ENCODE data around the gene RPRD2. TPM values are rescaled to one million over a fixed set of nuclear protein-coding genes. Genes with fewer than 3 reads are reported as not detected.

The RPRD2 gene
- polyA plus RNA-seq, 1 donor from 2014 or later = 8.6 TPM

DNA sequence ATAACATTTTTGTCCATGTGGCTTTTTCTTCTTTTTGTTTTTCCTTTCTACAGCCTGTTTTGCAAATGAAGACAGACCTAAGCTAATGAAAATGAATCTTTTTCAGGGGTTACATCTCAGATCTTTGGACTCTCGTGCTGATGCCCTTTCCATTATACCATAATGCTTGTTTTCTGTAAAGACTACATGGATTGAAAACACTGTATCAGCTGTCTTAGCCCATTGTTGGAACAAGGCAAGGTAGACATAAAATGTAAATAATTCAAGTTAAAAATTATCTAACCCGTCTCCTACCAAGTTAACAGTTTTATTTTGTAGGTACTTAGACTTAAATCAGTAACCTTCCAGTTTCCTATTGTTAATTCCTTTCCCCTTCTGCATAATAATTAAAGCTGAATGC lies 44.9 kb downstream of the RPRD2 start:
- Histone ChIP-seq H3K36me3 (ENCODE audit: insufficient read depth, low read length) (no peaks in the 10 kb centered on the region), H3K79me2 (replicated peaks; ENCODE audit: insufficient read depth, low read length) (peaks cover 59% of the 10 kb centered on the region), H3K9me3 (ENCODE audit: low read length) (no peaks in the 10 kb centered on the region), H3K9ac (ENCODE audit: low read length) (no peak overlapping the region), H3K27ac (ENCODE audit: low read length) (no peak overlapping the region), H3K4me3 (ENCODE audit: low read length) (no peak overlapping the region), H2AFZ (ENCODE audit: low read depth, low read length) (no peak overlapping the region), H3K27me3 (ENCODE audit: insufficient read depth, low read depth, low read length) (no peaks in the 10 kb centered on the region), H3K4me2 (ENCODE audit: low read length) (no peak overlapping the region), H3K9me2 (ENCODE audit: insufficient read depth, low read length) (no peaks in the 10 kb centered on the region), H3F3A (ENCODE audit: insufficient read depth, low read length, poor library complexity, severe bottlenecking) (no peaks in the 10 kb centered on the region), H4K20me1 (ENCODE audit: insufficient read depth) (no peaks in the 10 kb centered on the region)
- no peak for TF ChIP-seq CTCF (IDR thresholded peaks at IDR 0.05; ENCODE audit: poor library complexity, severe bottlenecking)
- TF ChIP-seq EP300 (conservative IDR thresholded peaks at IDR 0.05; ENCODE audit: poor library complexity, severe bottlenecking) = no peak
- TF ChIP-seq EZH2 (IDR thresholded peaks at IDR 0.05; ENCODE audit: borderline replicate concordance, insufficient read depth, low read length, poor library complexity, severe bottlenecking) = no peak
- TF ChIP-seq, protein P1, sequence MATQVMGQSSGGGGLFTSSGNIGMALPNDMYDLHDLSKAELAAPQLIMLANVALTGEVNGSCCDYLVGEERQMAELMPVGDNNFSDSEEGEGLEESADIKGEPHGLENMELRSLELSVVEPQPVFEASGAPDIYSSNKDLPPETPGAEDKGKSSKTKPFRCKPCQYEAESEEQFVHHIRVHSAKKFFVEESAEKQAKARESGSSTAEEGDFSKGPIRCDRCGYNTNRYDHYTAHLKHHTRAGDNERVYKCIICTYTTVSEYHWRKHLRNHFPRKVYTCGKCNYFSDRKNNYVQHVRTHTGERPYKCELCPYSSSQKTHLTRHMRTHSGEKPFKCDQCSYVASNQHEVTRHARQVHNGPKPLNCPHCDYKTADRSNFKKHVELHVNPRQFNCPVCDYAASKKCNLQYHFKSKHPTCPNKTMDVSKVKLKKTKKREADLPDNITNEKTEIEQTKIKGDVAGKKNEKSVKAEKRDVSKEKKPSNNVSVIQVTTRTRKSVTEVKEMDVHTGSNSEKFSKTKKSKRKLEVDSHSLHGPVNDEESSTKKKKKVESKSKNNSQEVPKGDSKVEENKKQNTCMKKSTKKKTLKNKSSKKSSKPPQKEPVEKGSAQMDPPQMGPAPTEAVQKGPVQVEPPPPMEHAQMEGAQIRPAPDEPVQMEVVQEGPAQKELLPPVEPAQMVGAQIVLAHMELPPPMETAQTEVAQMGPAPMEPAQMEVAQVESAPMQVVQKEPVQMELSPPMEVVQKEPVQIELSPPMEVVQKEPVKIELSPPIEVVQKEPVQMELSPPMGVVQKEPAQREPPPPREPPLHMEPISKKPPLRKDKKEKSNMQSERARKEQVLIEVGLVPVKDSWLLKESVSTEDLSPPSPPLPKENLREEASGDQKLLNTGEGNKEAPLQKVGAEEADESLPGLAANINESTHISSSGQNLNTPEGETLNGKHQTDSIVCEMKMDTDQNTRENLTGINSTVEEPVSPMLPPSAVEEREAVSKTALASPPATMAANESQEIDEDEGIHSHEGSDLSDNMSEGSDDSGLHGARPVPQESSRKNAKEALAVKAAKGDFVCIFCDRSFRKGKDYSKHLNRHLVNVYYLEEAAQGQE (IDR thresholded peaks at IDR 0.05; ENCODE audit: borderline replicate concordance) = no peak
- TF ChIP-seq SMC3 (conservative IDR thresholded peaks at IDR 0.05; ENCODE audit: poor library complexity) = no peak
- TF ChIP-seq MXI1 (conservative IDR thresholded peaks at IDR 0.05; ENCODE audit: poor library complexity, severe bottlenecking) = no peak
- no peak for TF ChIP-seq POLR2AphosphoS5 (IDR thresholded peaks at IDR 0.05)
- TF ChIP-seq RAD21 (conservative IDR thresholded peaks at IDR 0.05) = no peak
- no peak for TF ChIP-seq TAF1 (IDR thresholded peaks at IDR 0.05; ENCODE audit: low read depth)

DNA sequence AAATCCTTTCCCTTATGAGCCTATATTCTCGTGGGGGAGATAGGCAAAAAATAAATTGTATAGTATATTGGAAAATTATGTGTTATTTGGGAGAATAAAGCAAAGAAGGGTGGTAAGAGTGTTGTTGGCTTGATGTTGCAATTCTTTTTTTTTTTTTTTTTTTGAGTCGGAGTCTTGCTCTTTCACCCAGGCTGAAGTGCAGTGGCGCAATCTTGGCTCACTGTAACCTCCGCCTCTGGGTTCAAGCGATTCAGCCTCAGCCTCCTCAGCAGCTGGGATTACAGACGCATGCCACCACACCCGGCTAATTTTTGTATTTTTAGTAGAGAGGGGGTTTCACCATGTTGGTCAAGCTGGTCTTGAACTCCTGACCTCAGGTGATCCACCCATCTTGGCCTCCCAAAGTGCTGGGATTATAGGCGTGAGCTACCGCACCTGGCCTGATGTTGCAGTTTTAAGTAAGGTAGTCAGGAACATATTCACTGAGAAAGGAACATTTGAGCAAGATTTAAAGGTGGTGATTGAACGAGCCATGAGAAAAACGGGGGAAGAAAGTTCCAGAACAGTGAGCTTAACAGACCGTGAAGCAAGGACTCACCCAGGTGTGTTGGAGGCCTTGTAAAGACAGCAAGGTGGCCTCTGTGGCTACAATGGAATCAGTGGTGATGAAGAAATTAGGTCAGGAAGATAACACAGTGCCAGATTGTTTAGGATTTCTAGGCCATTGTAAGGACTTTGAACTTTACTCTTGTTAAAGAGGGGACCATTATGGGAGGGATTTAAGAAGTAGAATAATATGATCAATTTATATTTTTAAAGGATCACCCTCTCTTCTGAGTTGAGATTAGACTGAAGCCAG lies 45.8 kb downstream of the RPRD2 start:
- no peaks in the 10 kb centered on the region for H3F3A ChIP-seq (ENCODE audit: insufficient read depth, low read length, poor library complexity, severe bottlenecking)
- TF ChIP-seq MXI1 (conservative IDR thresholded peaks at IDR 0.05; ENCODE audit: poor library complexity, severe bottlenecking) (no peak), POLR2AphosphoS5 (IDR thresholded peaks at IDR 0.05) (no peak), TAF1 (IDR thresholded peaks at IDR 0.05; ENCODE audit: low read depth) (no peak), CTCF (IDR thresholded peaks at IDR 0.05; ENCODE audit: poor library complexity, severe bottlenecking) (no peak), EZH2 (IDR thresholded peaks at IDR 0.05; ENCODE audit: borderline replicate concordance, insufficient read depth, low read length, poor library complexity, severe bottlenecking) (no peak), EP300 (conservative IDR thresholded peaks at IDR 0.05; ENCODE audit: poor library complexity, severe bottlenecking) (no peak), SMC3 (conservative IDR thresholded peaks at IDR 0.05; ENCODE audit: poor library complexity) (no peak), RAD21 (conservative IDR thresholded peaks at IDR 0.05) (no peak)
- TF ChIP-seq, protein P1 (IDR thresholded peaks at IDR 0.05; ENCODE audit: borderline replicate concordance) = no peak
- H3K4me3 ChIP-seq (ENCODE audit: low read length) = no peak overlapping the region
- H3K9me2 ChIP-seq (ENCODE audit: insufficient read depth, low read length) = no peaks in the 10 kb centered on the region
- H4K20me1 ChIP-seq (ENCODE audit: insufficient read depth) = no peaks in the 10 kb centered on the region
- H3K4me2 ChIP-seq (ENCODE audit: low read length) = no peak overlapping the region
- H3K79me2 ChIP-seq (replicated peaks; ENCODE audit: insufficient read depth, low read length) = peaks cover 49% of the 10 kb centered on the region
- H3K36me3 ChIP-seq (ENCODE audit: insufficient read depth, low read length) = no peaks in the 10 kb centered on the region
- H3K27ac ChIP-seq (ENCODE audit: low read length) = no peak overlapping the region
- H3K9me3 ChIP-seq (ENCODE audit: low read length) = no peaks in the 10 kb centered on the region
- H2AFZ ChIP-seq (ENCODE audit: low read depth, low read length) = no peak overlapping the region
- no peaks in the 10 kb centered on the region for H3K27me3 ChIP-seq (ENCODE audit: insufficient read depth, low read depth, low read length)
- H3K9ac ChIP-seq (ENCODE audit: low read length) = no peak overlapping the region
